ENCODE measurements around the gene KCNMA1. TPM values are rescaled to one million over a fixed set of nuclear protein-coding genes. Genes with fewer than 3 reads are reported as not detected.

The KCNMA1 gene
- polyA plus RNA-seq, 1 of the 3 experiments (the other 2 are of a cell fraction): 107 TPM

DNA sequence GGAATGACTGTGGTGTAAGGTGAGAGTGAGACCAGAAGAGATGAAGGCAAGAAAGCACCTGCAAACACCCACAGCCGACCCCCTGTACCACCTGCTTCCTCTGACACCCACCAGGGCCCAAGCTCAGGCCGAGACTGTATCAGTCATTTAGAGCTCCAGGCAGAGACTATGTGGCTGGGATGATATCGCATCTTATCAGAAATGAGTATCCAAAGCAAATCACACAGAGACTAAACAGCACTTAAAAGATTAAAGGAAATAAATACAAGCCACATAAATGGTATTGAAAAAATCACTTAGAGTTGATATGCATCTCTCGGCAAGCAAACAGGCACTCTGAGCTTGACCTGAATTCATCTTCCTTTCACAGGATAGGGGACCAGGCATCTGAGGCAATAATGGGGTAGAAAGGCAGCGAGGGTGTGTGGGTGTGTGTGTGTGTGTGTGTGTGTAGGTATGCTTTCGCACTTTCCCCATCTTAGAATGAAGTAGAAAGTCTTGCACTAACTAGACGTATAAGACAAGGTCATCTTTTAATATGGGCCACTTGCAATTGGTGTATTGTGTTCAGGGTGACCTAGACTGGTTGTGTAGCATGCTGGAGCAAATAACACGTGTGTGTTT is 665.9 kb downstream of the KCNMA1 start:
- peak overlapping the region in 1 of 2 experiments; percentile 100; a peak in 2 of 4 replicates for H3K27ac ChIP-seq (ENCODE audit: low read depth in 2 of 2, low read length in 1 of 2)
- no peaks in the 10 kb centered on the region for H3K9me2 ChIP-seq
- no peaks in the 10 kb centered on the region for H3K79me2 ChIP-seq (ENCODE audit: insufficient read depth)
- TF ChIP-seq TCF12 (IDR thresholded peaks at IDR 0.05) (peak; percentile 61; the same call in 1 of the 2 replicates), PBX3 (IDR thresholded peaks at IDR 0.05) (0 out of 2 replicates have a peak, but pooled peaks have one; percentile 13), JUND (IDR thresholded peaks at IDR 0.05) (no peak), RCOR1 (IDR thresholded peaks at IDR 0.05; ENCODE audit: low read length) (peak; percentile 95), TEAD4 (IDR thresholded peaks at IDR 0.05; ENCODE audit: borderline replicate concordance, insufficient read depth) (peak; percentile 58; the same call in 1 of the 2 replicates), RAD21 (IDR thresholded peaks at IDR 0.05; ENCODE audit: low read length) (0 out of 2 replicates have a peak, but pooled peaks have one; percentile 32), POLR2AphosphoS5 (IDR thresholded peaks at IDR 0.05; ENCODE audit: low read depth, low read length) (peak; percentile 46), MXI1 (IDR thresholded peaks at IDR 0.05; ENCODE audit: low read depth, low read length) (peak; percentile 48; the same call in 1 of the 2 replicates), EP300 (IDR thresholded peaks at IDR 0.05; ENCODE audit: borderline replicate concordance in 1 of 2, low read depth in 1 of 2, low read length in 1 of 2) (peak; percentile 32 to 100; a peak in 3 of 4 replicates), CHD2 (IDR thresholded peaks at IDR 0.05; ENCODE audit: low read length, partially characterized antibody) (peak; percentile 90), FOSL2 (IDR thresholded peaks at IDR 0.05; ENCODE audit: borderline replicate concordance, low read depth) (no peak), FOXM1 (IDR thresholded peaks at IDR 0.05; ENCODE audit: low read depth) (no peak), FOXJ3 (CRISPR knock-in tag; IDR thresholded peaks at IDR 0.05) (peak; percentile 99), EZH2phosphoT487 (IDR thresholded peaks at IDR 0.05; ENCODE audit: borderline replicate concordance, low read depth) (no peak), YY1 (IDR thresholded peaks at IDR 0.05; ENCODE audit: low read depth) (no peak), SIN3A (IDR thresholded peaks at IDR 0.05; ENCODE audit: borderline replicate concordance, low read depth, low read length) (no peak), GATA2 (CRISPR knock-in tag; IDR thresholded peaks at IDR 0.05) (peak; percentile 100)
- no peak overlapping the region for H3K9ac ChIP-seq
- H3K9me3 ChIP-seq: no peaks in the 10 kb centered on the region
- H3K4me1 ChIP-seq (ENCODE audit: control insufficient read depth in 1 of 2, insufficient read depth in 2 of 2, low read depth in 1 of 2, low read length in 1 of 2): peaks cover 0 to 72% of the 10 kb centered on the region in 2 experiments; a peak in 2 of 4 replicates
- H3K4me3 ChIP-seq (ENCODE audit: low read depth in 2 of 2, low read length in 1 of 2): no peak overlapping the region
- DNase-seq: peak; percentile 54
- H3K4me2 ChIP-seq: no peak overlapping the region
- H3K27me3 ChIP-seq (ENCODE audit: insufficient read depth): no peaks in the 10 kb centered on the region
- H2AFZ ChIP-seq (ENCODE audit: low read depth): no peak overlapping the region
- ChIA-PET POLR2A (interaction anchor here (0.8 to 5.6 kb wide), 20 partner anchors 8 to 1572 kb away, joined by 3 to 105 read pairs (median 7); partner anchors contain the start of gene ZNF503), CTCF (interaction anchor here (0.6 to 5.6 kb wide), 15 partner anchors 12 to 668 kb away, joined by 3 to 49 read pairs (median 7); no protein-coding TSS in a partner anchor)
- 76% methylated on average over 8 of the region's 8 CpGs for WGBS (ENCODE audit: low lambda C conversion rate)
- no peaks in the 10 kb centered on the region for H4K20me1 ChIP-seq (ENCODE audit: insufficient read depth)
- no peaks in the 10 kb centered on the region for H3F3A ChIP-seq (replicated peaks; ENCODE audit: insufficient read depth)
- H3K36me3 ChIP-seq (replicated peaks in 1 of 2; ENCODE audit: control insufficient read depth in 1 of 2, insufficient read depth in 2 of 2, low read length in 1 of 2): peaks cover 0 to 22% of the 10 kb centered on the region in 2 experiments

Measured in SK-N-SH (cell line).